Measurements from ENCODE around the gene FGF14.

- TF ChIP-seq GATA2 (IDR thresholded peaks at IDR 0.05; ENCODE audit: low read depth, low read length) = no peak
- TF ChIP-seq GATA3 (IDR thresholded peaks at IDR 0.05; ENCODE audit: low read depth, low read length) = no peak
Observed at GRCh38 chr13:102323505-102323904, 78.3 kb downstream of the FGF14 start.
